Lower lobe of right lung (tissue), 2 donors: Measurements from ENCODE around the gene UBAC1. TPM values are rescaled to one million over a fixed set of nuclear protein-coding genes. Genes with fewer than 3 reads are reported as not detected.

ENCODE experiments used
- ATAC-seq, 2 donors: fragments of 200-7000 bp; cut with Tn5 transposase; one replicate each; pipeline ENCODE4 v1.9.1; 2020 to 2022; ENCODE audit warnings: mild to moderate bottlenecking in 2 of 2, moderate library complexity in 2 of 2
- DNase-seq: peaks from one replicate; pipeline ENCODE4 v3.0.0-alpha.2; 2020
- H3K27ac ChIP-seq: fragments of 200-600 bp; one replicate; pipeline ENCODE4 v1.8.0; 2022
- H3K27me3 ChIP-seq: fragments of 200-600 bp; one replicate; pipeline ENCODE4 v1.8.0; 2022; ENCODE audit warnings: low read depth
- H3K36me3 ChIP-seq: fragments of 200-600 bp; one replicate; pipeline ENCODE4 v1.8.0; 2022; ENCODE audit warnings: mild to moderate bottlenecking
- H3K4me1 ChIP-seq: fragments of 200-600 bp; one replicate; pipeline ENCODE4 v1.8.0; 2022
- H3K4me3 ChIP-seq: fragments of 200-600 bp; one replicate; pipeline ENCODE4 v1.8.0; 2022; ENCODE audit warnings: mild to moderate bottlenecking
- H3K9me3 ChIP-seq: fragments of 200-600 bp; one replicate; pipeline ENCODE4 v1.8.0; 2022
- CTCF ChIP-seq: fragments of 200-600 bp; IDR thresholded peaks from one replicate; pipeline ENCODE4 v1.8.0; 2022; ENCODE audit warnings: antibody characterized with exemption, mild to moderate bottlenecking
- intact Hi-C: fragments of 100-400 bp; cut with DNase I; formaldehyde crosslinking; loops from one replicate; pipeline ENCODE4 v1.11.0; 2022
- total RNA-seq: library from RNA; stranded (reverse); fragmentation: NEBNext Ultra II Directional; extraction: Animal tissue kit (Norgen Biotek cat#: 25700); gene quantifications from one replicate; pipeline ENCODE4 v1.2.1, GENCODE V29; 2021
- donor health status: DM: no; HTN: yes; CAD: no; lungs with severe emphysema.

UBAC1 gene
- total RNA-seq, 1 donor from 2014 or later = 40.3 TPM

GRCh38 chr9:136003411-136004218, 42.4 kb upstream of the UBAC1 start:
- TF ChIP-seq CTCF = no peak
- Histone ChIP-seq H3K4me3 (no peak overlapping the region), H3K9me3 (no peaks in the 10 kb centered on the region), H3K27me3 (no peaks in the 10 kb centered on the region), H3K36me3 (no peaks in the 10 kb centered on the region), H3K27ac (no peak overlapping the region), H3K4me1 (peaks cover 19% of the 10 kb centered on the region)
- peak; percentile 8 to 27 for ATAC-seq
- DNase-seq = no peak
- intact Hi-C loops = no loop called here

DNA sequence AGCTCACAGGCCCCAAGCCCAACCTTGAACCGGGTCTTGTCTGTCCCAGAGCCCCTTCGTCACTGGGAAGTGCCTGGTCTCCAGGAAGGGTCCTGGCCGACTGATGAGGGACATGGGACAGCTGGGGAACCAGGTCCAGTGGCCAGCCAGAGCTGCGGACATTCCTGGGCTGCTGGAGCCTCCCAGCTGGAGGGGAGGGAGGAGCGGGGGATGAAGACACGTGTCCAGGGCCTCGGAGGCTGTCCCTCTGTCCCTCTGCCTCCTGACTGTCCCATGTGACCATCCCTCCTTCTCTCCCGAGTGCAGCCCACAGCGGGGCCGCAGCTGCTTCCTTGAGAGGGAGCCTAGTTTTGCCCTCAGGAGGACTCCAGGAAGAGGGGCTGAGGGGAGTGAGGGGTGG, 41.7 kb upstream of the UBAC1 start:
- no peak for TF ChIP-seq CTCF
- intact Hi-C loops = no loop called here
- Histone ChIP-seq H3K4me1 (peaks cover 19% of the 10 kb centered on the region), H3K36me3 (no peaks in the 10 kb centered on the region), H3K27me3 (no peaks in the 10 kb centered on the region), H3K9me3 (no peaks in the 10 kb centered on the region), H3K4me3 (no peak overlapping the region), H3K27ac (no peak overlapping the region)
- DNase-seq (no peak), ATAC-seq (peak; percentile 52 to 55)

DNA sequence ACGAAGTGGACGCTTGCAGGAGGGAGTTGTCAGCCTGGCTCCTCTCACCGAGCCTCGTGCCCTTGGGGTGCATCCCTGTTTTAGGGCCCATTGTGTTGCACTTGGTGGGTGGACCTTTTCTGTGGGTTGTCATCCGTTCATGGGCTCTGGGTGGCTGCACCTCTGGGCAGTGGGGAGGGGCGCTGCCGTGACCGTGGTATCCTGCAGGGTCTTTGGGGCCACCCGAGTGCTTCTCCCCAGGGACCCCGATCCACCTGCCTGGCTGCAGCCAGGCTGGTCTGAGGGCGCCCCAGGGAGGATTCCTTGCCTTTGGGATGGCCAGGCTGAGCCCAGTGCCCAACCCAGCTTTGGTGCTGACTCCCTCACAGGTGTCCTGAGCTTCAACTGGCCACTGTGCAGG, 41.0 kb upstream of the UBAC1 start:
- H3K36me3 ChIP-seq = no peaks in the 10 kb centered on the region
- H3K27me3 ChIP-seq = no peaks in the 10 kb centered on the region
- intact Hi-C loops = no loop called here
- no peak overlapping the region for H3K4me3 ChIP-seq
- H3K4me1 ChIP-seq = peaks cover 26% of the 10 kb centered on the region
- no peak for DNase-seq
- no peak for ATAC-seq
- no peak for TF ChIP-seq CTCF
- no peaks in the 10 kb centered on the region for H3K9me3 ChIP-seq
- no peak overlapping the region for H3K27ac ChIP-seq

GRCh38 chr9:136001231-136001630, 40.1 kb upstream of the UBAC1 start:
- no peak for TF ChIP-seq CTCF
- peaks cover 30% of the 10 kb centered on the region for H3K4me1 ChIP-seq
- no peaks in the 10 kb centered on the region for H3K36me3 ChIP-seq
- no peaks in the 10 kb centered on the region for H3K9me3 ChIP-seq
- no peaks in the 10 kb centered on the region for H3K27me3 ChIP-seq
- H3K4me3 ChIP-seq = no peak overlapping the region
- intact Hi-C loops = no loop called here
- ATAC-seq (no peak), DNase-seq (no peak)
- no peak overlapping the region for H3K27ac ChIP-seq

DNA sequence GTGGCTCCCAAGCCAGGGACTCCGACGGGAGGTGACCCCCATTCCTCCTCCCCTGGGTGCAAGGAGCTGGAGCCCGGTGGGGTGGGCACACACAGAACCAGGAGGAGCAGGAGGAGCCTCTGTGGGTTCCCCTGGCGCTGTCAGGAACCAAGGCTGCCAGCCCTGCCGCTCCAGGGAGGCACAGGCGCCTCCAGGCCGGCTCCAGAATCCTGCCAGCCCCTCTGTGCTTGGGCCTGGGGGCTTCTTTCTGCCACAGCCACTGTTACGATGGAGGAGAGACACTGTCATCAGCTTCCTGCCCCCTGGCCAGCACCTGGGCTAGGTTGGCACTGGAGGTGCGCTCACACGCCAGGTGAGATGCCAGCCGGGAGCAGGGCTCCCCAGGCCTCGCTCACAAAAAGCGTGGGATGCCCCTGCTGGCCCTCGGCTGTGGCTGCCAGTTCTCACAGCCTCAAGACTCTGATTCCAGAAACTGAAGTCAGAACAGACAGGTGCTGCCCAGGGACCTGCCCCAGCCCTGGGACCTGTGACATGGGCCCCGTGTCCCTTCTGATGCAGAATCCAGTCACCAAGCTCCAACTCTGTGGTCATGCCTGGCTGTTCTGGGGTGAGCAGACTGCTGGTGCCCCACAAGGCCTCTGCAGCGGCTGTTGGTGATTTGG, 37.4 kb upstream of the UBAC1 start:
- Histone ChIP-seq H3K27ac (no peak overlapping the region), H3K4me3 (no peak overlapping the region), H3K9me3 (no peaks in the 10 kb centered on the region), H3K4me1 (peaks cover 38% of the 10 kb centered on the region), H3K27me3 (no peaks in the 10 kb centered on the region), H3K36me3 (no peaks in the 10 kb centered on the region)
- ATAC-seq = no peak
- no peak for DNase-seq
- intact Hi-C loops = no loop called here
- TF ChIP-seq CTCF = no peak
